Stimulated activated memory B cell treated with anti-CD40 and anti-IgM and Interleukin-4, amounts not matched to agents 10 μg/mL and 1 μg/mL and 100 μg/mL, for 72 hours (primary cell): Measurements from ENCODE around the gene SLC8B1.

Source experiments
- ATAC-seq: fragments of 150-1000 bp; cut with Tn5 transposase; 2 replicates; pipeline ENCODE4 v1.10.0; 2021
- H3K27ac Mint-ChIP-seq: one replicate; pipeline ENCODE4 v1.8.0; 2022; ENCODE audit warnings: mild to moderate bottlenecking, mixed read lengths
- H3K27me3 Mint-ChIP-seq: one replicate; pipeline ENCODE4 v1.8.0; 2022; ENCODE audit warnings: mixed read lengths
- H3K36me3 Mint-ChIP-seq: one replicate; pipeline ENCODE4 v1.8.0; 2022; ENCODE audit warnings: mixed read lengths
- H3K4me1 Mint-ChIP-seq: one replicate; pipeline ENCODE4 v1.8.0; 2022; ENCODE audit warnings: mixed read lengths
- H3K4me3 Mint-ChIP-seq: one replicate; pipeline ENCODE4 v1.8.0; 2022; ENCODE audit warnings: mild to moderate bottlenecking, moderate library complexity, mixed read lengths
- H3K9me3 Mint-ChIP-seq: one replicate; pipeline ENCODE4 v1.8.0; 2022; ENCODE audit warnings: mixed read lengths

SLC8B1 gene

DNA sequence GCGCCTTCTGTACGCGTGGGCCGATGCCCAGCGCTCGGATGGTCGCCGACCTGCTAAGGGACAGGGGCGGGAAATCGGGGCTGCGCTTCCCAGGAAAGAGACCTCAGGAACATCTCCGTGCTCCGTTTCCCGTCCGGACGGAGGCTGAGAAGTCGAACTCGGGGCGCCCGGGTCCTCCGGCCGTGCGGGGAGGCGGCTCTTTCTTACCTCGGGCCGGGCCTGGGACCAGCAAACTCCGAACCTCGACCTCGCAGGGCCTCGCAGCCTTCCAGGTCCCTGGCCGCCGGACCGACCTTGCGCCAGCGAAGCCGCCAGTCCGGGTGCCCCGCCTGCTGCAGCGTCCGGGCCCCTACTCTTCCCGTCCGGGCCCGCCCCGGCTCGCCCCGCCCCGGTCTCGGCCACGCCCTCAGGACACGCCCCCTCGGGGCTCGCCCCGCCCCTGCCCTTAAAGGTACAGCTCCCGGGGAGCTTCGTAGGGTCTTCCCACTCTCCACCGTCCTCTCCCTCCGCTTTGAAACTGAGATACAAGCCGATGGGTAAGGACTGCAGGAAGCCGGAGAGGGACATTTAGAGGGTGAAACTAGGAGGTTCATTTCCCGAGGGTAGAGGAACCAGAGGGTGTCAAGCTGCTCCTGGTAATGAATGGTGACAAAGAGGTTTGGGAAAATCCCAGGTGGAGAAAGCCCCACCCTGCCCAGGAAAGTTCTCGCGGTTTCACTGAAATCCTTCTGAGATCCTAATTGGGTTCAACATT lies at the start of gene SLC8B1:
SLC8B1 (minus strand) TSS at position 324 of the 754 bp plus-strand sequence. CDS start 2,231 bp downstream, outside the sequence.
- peak within 1 kb of the TSS; percentile 91 for H3K4me3 Mint-ChIP-seq
- peak within 1 kb of the TSS; percentile 77 for H3K27ac Mint-ChIP-seq
- H3K9me3 Mint-ChIP-seq = no peaks in the 10 kb centered on the region
- H3K36me3 Mint-ChIP-seq = peaks cover 21% of the 10 kb centered on the region
- peak; percentile 99 for ATAC-seq
- peaks cover 11% of the 10 kb centered on the region for H3K27me3 Mint-ChIP-seq
- H3K4me1 Mint-ChIP-seq = peaks cover 25% of the 10 kb centered on the region

DNA sequence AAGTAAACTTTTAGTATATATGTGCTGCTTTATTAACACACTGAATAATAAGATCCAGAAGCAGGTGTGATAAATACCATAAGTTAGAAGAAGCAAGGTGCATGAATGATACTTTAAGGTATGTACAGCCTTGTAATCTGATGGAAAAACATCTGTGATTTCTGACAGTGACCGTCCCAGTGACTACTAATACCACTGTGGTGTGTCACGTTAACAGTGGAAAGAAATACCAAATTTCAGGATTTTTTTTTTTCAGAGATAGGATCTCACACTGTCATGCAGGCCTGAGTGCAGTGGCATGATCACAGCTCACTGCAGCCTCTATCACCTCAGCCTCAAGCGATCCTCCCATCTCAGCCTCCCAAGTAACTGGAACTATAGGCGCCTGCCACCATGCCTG lies 47.3 kb upstream of the SLC8B1 start:
- no peak overlapping the region for H3K4me3 Mint-ChIP-seq
- ATAC-seq = no peak

DNA sequence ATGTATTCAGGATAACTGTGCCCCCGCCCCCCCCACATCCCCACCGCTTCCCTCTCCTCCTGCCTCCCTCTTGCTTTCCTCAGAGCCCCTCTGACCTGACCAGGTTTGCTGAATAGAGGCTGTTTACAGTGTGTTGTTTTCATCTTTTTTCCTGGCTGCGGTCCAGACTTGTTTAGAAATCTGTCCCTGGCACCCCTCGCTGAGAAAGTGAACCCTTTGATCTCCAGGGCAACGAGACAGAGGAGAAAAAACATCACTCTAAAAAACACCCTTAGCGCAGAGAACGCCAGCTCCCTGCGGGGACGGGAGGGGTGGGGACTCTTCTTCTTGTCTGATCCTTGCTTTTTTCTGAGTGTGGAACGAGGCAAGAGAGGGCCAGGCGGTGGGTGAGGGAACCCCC lies 46.3 kb upstream of the SLC8B1 start:
- Mint-ChIP-seq H3K27ac (no peak overlapping the region), H3K4me3 (no peak overlapping the region), H3K9me3 (no peaks in the 10 kb centered on the region), H3K4me1 (peaks cover 5% of the 10 kb centered on the region), H3K27me3 (no peaks in the 10 kb centered on the region), H3K36me3 (peaks cover 41% of the 10 kb centered on the region)
- ATAC-seq = no peak

More for the DNA sequence above, 47.3 kb upstream of the SLC8B1 start:
- Mint-ChIP-seq H3K36me3 (peaks cover 40% of the 10 kb centered on the region), H3K4me1 (peaks cover 5% of the 10 kb centered on the region), H3K9me3 (no peaks in the 10 kb centered on the region), H3K27ac (no peak overlapping the region), H3K27me3 (no peaks in the 10 kb centered on the region)

DNA sequence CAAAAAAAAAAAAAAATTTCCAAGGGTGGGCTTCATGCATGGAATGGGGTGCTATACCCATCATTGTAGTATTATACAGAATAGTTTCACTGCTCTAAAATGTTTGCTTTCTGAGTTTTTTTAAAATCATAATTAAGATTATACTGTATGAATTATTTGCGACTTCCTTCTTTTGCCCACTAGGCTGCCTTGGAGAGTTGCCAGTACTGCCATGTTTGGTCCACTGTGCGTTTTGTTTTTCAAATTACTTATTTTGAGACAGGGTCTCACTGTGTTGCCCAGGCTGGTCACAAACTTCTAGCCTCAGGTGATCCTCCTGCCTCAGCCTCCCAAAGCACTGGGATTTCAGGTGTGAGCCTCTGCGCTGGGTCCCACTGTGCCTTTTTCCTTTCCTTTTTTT lies 43.4 kb upstream of the SLC8B1 start:
- no peak overlapping the region for H3K4me3 Mint-ChIP-seq
- peaks cover 51% of the 10 kb centered on the region for H3K36me3 Mint-ChIP-seq
- H3K4me1 Mint-ChIP-seq = no peaks in the 10 kb centered on the region
- H3K27me3 Mint-ChIP-seq = no peaks in the 10 kb centered on the region
- peaks cover 3% of the 10 kb centered on the region for H3K9me3 Mint-ChIP-seq
- ATAC-seq = no peak
- H3K27ac Mint-ChIP-seq = no peak overlapping the region

DNA sequence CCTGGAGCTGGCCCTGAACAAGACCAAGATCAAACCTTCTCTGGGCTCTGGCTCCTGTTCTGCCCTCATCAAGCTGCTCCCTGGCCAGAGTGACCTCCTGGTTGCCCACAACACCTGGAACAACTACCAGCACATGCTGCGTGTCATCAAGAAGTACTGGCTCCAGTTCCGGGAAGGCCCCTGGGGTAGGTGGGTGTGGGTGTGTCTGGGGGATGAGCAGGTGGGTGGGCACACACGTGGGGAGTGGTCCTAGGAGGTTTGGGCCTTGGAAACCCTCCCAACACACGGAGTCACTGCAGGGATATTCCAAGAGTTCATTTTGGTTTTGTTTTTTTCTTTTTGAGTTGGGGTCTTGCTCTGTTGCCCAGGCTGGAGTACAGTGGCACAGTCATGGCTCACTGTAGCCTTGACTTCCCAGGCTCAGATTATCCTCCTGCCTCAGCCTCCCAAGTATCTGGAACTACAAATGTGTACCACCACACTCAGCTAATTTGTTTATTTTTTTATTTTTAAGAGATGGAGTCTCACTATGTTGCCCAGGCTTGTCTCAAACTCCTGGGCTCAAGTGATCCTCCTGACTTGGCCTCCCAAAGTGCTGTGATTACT lies 40.0 kb upstream of the SLC8B1 start:
- ATAC-seq = no peak

DNA sequence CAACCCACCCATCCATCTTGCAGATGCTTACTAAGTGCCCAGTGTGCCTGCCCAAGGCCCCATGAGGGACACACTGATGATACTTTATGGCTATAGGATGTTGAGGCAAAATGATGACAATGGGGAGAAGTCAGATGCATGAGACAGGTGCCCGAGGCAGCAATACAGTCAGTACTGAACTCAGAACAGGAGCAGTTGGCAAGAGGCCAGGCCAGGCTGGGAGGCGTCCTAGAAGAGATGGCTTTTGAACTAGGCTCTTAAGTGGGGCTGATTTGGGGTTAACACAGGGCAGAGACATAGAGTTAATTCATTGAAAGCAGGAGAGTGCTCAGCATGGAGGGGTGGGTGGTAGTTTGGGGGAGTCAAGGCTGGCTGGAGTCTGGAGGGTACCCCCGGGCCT lies 39.1 kb upstream of the SLC8B1 start:
- ATAC-seq = no peak
- no peak overlapping the region for H3K4me3 Mint-ChIP-seq
- H3K27ac Mint-ChIP-seq = no peak overlapping the region
- H3K4me1 Mint-ChIP-seq = peaks cover 16% of the 10 kb centered on the region
- H3K27me3 Mint-ChIP-seq = no peaks in the 10 kb centered on the region
- H3K9me3 Mint-ChIP-seq = peaks cover 3% of the 10 kb centered on the region
- H3K36me3 Mint-ChIP-seq = peaks cover 57% of the 10 kb centered on the region

More for the DNA sequence above, 40.0 kb upstream of the SLC8B1 start:
- no peaks in the 10 kb centered on the region for H3K27me3 Mint-ChIP-seq
- peaks cover 16% of the 10 kb centered on the region for H3K4me1 Mint-ChIP-seq
- H3K36me3 Mint-ChIP-seq = peaks cover 57% of the 10 kb centered on the region
- H3K27ac Mint-ChIP-seq = no peak overlapping the region
- peaks cover 3% of the 10 kb centered on the region for H3K9me3 Mint-ChIP-seq
- no peak overlapping the region for H3K4me3 Mint-ChIP-seq

DNA sequence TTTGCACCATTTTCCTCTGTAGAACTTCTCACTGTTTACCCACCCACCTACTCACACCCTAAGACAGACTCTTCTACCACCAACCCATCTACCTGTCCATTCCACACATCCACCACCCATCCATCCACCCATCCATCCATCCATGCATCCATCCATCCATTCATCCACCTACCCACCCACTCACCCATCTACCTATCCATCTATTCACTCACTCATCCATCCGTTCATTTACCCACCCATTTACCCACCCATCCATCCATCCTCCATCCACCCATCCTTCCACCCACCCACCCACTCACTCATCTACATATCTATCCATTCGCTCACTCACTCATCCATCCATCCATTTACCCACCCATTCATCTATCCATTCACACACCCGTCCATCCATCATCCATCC lies 38.5 kb upstream of the SLC8B1 start:
- Mint-ChIP-seq H3K27me3 (no peaks in the 10 kb centered on the region), H3K4me3 (no peak overlapping the region), H3K4me1 (peaks cover 16% of the 10 kb centered on the region), H3K27ac (no peak overlapping the region), H3K36me3 (peaks cover 57% of the 10 kb centered on the region), H3K9me3 (peaks cover 3% of the 10 kb centered on the region)
- ATAC-seq = no peak

DNA sequence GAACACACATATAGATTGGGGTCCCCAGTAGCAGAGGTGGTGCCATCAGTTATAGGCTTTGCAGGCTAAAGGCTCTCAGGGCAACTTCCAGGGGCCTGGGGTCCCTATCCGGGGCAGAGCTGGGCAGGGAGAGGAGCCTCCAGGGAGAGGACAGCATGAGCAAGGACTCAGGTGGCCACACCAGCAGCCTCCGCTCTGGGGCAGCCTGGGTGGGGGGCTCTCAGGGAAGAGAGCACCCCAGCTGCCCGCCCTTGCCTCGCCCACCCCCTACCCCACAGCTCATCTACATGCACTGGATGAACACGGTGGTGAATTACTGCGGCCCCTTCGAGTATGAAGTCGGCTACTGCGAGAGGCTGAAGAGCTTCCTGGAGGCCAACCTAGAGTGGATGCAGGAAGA lies 37.5 kb upstream of the SLC8B1 start:
- no peak for ATAC-seq
- H3K4me1 Mint-ChIP-seq = peaks cover 16% of the 10 kb centered on the region
- no peaks in the 10 kb centered on the region for H3K27me3 Mint-ChIP-seq
- peaks cover 50% of the 10 kb centered on the region for H3K36me3 Mint-ChIP-seq
- H3K27ac Mint-ChIP-seq = no peak overlapping the region
- no peak overlapping the region for H3K4me3 Mint-ChIP-seq
- peaks cover 3% of the 10 kb centered on the region for H3K9me3 Mint-ChIP-seq

DNA sequence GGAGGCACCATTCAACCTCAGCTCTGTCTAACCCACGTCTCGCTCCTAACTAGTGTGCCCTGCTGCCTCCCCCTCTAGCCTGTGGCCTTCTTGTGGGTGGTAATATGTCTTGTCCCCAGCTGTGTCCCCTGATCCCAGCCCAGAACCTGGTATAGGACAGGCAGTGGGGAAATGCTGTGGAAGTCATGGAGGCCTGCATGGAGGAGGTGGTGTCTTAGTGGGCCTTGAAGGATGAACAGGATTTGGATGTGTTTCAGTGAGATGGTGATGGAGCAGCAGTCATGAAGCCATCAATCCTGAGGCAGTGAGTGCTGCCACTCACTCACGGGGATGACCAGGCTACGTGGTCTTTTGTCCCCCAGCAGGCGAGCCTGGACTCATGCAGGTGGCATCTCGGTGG lies 36.9 kb upstream of the SLC8B1 start:
- Mint-ChIP-seq H3K4me3 (no peak overlapping the region), H3K4me1 (peaks cover 16% of the 10 kb centered on the region), H3K36me3 (peaks cover 45% of the 10 kb centered on the region), H3K27me3 (no peaks in the 10 kb centered on the region), H3K27ac (peak overlapping the region; percentile 62), H3K9me3 (peaks cover 3% of the 10 kb centered on the region)
- ATAC-seq = no peak

DNA sequence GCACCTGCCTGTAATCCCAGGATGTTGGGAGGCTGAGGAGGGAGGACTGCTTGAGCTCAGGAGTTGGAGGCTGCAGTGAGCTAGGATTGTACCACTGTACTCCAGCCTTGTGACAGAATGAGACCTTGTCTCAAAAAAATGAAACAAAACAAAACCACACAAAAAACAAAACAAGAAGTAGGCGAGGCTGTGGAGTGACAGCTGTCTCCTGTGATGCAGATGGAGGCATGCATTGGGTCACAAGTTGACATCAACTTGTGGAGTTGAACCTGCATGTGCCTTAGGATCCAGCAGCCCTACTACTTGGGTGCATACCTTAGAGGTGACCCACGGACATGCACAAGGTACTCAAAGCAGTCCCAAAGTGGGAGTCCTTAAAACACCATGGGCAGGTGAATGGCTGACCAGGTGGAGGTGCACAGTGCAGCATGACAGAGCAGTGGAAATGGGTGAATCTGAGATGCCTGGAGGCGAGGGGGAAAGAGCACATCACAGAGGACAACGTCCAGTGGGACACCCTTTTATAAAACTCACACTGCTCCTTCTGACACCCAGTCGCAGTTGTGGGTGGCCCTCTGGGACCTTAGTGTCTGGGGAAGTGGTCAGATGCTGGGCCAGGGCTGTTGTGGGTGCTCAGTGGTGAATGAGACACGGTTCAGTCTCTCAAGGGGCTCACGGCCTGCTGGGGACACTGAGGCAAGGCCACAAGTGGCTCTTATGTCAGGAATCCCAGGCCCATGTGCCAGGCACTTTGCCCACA lies 36.2 kb upstream of the SLC8B1 start:
- no peaks in the 10 kb centered on the region for H3K27me3 Mint-ChIP-seq
- H3K4me1 Mint-ChIP-seq = peaks cover 18% of the 10 kb centered on the region
- H3K36me3 Mint-ChIP-seq = peaks cover 49% of the 10 kb centered on the region
- peaks cover 3% of the 10 kb centered on the region for H3K9me3 Mint-ChIP-seq
- no peak overlapping the region for H3K4me3 Mint-ChIP-seq
- peak overlapping the region; percentile 62 for H3K27ac Mint-ChIP-seq
- ATAC-seq = peak; percentile 39

DNA sequence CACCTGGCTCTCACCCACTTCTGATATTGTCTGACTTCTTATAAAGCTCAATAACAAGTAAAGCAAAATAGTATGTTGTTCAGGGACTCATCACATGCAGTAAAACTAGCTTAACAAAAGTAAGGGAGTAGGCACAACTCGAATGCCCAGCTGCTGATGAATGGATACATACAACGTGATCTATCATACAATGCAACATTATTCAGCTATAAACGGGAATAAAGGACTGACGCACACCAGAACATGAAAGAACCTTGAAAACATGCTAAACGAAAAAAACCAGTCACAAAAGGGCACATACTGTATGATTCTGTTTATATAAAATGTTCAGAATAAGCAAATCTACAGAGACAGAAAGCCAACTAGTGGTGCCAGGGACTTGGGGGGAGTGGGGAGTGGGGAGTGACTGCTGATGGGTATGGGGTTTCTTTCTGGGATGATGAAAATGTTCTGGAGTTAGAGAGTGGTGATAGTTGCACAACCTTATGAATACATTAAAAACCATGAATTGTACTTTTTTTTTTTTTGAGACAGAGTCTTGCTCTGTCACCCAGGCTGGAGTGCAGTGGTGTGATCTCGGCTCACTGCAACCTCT lies 34.6 kb upstream of the SLC8B1 start:
- H3K9me3 Mint-ChIP-seq = peaks cover 3% of the 10 kb centered on the region

DNA sequence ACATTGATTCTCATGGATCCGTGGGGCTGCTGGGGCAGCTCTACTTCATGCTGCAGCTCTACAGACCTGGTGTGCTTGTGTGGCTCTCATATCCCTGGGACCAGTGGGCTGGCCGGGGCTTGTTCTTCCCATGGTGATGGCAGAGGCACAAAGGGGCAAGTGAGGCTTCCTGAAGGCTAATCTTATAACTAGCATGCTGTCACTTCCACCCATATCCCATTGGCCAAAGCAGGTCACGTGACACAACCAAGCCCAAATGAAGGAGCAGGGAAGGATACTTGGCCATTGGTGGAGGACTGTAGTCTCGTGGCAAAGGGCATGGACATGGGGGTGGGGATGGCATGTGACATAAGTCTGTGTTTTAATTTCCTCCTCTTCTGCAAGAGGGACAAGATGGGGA lies 33.4 kb upstream of the SLC8B1 start:
- Mint-ChIP-seq H3K4me3 (no peak overlapping the region), H3K27me3 (no peaks in the 10 kb centered on the region), H3K9me3 (no peaks in the 10 kb centered on the region), H3K4me1 (peaks cover 21% of the 10 kb centered on the region), H3K27ac (no peak overlapping the region), H3K36me3 (peaks cover 50% of the 10 kb centered on the region)
- ATAC-seq = no peak

More for the DNA sequence above, 34.6 kb upstream of the SLC8B1 start:
- Mint-ChIP-seq H3K4me1 (peaks cover 21% of the 10 kb centered on the region), H3K36me3 (peaks cover 52% of the 10 kb centered on the region), H3K27me3 (no peaks in the 10 kb centered on the region), H3K27ac (no peak overlapping the region), H3K4me3 (no peak overlapping the region)
- no peak for ATAC-seq

DNA sequence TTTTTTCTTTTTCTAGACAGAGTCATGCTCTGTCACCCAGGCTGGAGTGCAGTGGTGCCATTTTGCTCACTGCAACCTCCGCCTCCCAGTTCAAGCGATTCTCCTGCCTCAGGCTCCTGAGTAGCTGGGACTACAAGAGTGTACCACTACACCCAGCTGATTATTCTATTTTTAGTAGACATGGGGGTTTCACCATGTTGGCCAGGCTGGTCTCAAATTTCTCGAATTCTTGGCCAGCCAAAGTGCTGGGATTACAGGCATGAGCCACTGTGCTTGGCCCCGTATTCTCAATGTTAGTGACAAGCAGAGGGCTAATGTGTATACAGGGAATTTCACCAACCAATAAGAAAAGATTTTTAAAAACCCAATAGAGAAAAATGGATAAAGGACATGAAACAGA lies 31.9 kb upstream of the SLC8B1 start:
- H3K27ac Mint-ChIP-seq = no peak overlapping the region
- H3K9me3 Mint-ChIP-seq = no peaks in the 10 kb centered on the region
- ATAC-seq = no peak
- peaks cover 39% of the 10 kb centered on the region for H3K36me3 Mint-ChIP-seq
- H3K4me3 Mint-ChIP-seq = no peak overlapping the region
- H3K4me1 Mint-ChIP-seq = peaks cover 22% of the 10 kb centered on the region
- H3K27me3 Mint-ChIP-seq = no peaks in the 10 kb centered on the region

DNA sequence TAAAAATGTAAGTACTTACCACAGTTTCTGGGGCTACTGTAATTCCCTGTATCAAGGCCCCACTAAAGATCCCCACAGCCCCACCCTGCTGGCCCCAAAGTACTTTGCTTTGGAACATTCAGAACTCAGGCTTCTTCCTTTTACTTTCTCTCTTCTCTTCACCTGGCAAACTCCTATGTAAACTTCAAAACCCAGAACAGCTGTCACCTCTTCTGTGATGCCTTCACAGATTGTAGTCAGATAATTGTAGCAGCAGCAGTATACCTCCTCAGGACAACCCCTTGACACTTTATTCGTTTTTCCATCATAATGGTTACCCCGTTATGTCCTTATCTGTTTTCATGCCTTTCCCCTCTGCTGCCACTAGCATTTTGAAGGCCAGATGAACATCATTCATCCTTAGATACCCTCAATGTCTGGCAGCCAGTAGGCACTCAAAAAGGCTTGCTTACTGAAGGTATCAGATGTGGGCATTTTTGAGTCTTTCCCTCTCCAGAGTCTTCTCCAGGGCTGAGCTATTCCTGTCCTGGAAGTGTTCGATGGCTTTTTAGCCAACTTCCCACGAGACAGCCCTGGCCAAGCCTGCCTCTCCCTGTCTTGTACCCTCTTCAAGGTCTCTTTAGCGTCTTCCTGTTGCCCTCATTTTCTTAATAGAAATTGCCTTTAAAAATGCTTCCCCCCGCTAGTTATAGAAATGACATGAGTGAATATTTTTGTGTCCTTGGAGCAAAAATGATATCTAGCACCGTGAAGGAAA lies 30.9 kb upstream of the SLC8B1 start:
- no peak overlapping the region for H3K4me3 Mint-ChIP-seq

DNA sequence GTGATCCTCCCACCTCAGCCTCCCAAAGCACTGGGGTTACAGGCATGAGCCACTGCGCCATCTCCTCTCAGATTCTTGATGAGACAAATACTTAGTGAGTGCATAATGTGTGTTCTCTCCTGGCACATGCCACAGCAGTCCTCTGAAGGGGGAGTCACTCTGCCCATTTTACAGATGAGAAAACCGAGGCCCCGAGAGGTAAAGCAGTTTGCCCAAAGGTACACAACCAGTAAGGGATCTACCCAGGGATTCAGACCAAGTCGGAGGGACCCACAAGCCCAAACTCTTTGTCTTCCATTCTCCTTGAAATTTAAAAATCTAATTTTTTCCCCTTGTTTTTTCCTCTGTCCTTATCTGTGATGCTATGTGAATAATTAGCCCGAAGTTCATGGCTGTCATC lies 29.8 kb upstream of the SLC8B1 start:
- Mint-ChIP-seq H3K4me1 (peaks cover 16% of the 10 kb centered on the region), H3K9me3 (no peaks in the 10 kb centered on the region), H3K27ac (no peak overlapping the region), H3K27me3 (no peaks in the 10 kb centered on the region), H3K36me3 (peaks cover 30% of the 10 kb centered on the region), H3K4me3 (no peak overlapping the region)
- ATAC-seq = no peak

More for the DNA sequence above, 30.9 kb upstream of the SLC8B1 start:
- Mint-ChIP-seq H3K27me3 (no peaks in the 10 kb centered on the region), H3K27ac (no peak overlapping the region), H3K4me1 (peaks cover 14% of the 10 kb centered on the region), H3K36me3 (peaks cover 32% of the 10 kb centered on the region), H3K9me3 (no peaks in the 10 kb centered on the region)
- ATAC-seq = no peak
